Lung (tissue), 12 donors: ENCODE measurements around the gene AKAIN1. TPM values are rescaled to one million over a fixed set of nuclear protein-coding genes. Genes with fewer than 3 reads are reported as not detected.
A peak's percentile ranks its signal among the peaks of the same experiment; 100 is the strongest.

Experiments used
- ATAC-seq: fragments of 200-7000 bp; cut with Tn5 transposase; one replicate; pipeline ENCODE4 v1.9.1; 2020; ENCODE audit warnings: moderate number of reproducible peaks; ENCODE audit not compliant: insufficient read depth, low FRiP score
- DNase-seq, 3 donors: peaks; one replicate each; pipeline ENCODE4 v3.0.0-alpha.2; 2013 to 2017
- H3K27ac ChIP-seq, 2 donors: one replicate each; pipeline ENCODE4 v1.5.1; 2013; ENCODE audit warnings: mild to moderate bottlenecking in 2 of 2, moderate library complexity in 2 of 2, control low read depth in 1 of 2, inconsistent platforms in 1 of 2, low read depth in 1 of 2, low read length in 1 of 2
- H3K27me3 ChIP-seq, 3 donors: one replicate each; pipeline ENCODE4 v1.5.1; 2013; ENCODE audit warnings: low read length in 2 of 3; ENCODE audit not compliant: control insufficient read depth in 3 of 3, insufficient read depth in 3 of 3
- H3K36me3 ChIP-seq, 4 donors: one replicate each; pipeline ENCODE4 v1.5.1; 2013; ENCODE audit warnings: low read length in 4 of 4, mild to moderate bottlenecking in 1 of 4, moderate library complexity in 1 of 4; ENCODE audit not compliant: control insufficient read depth in 4 of 4, insufficient read depth in 4 of 4
- H3K4me1 ChIP-seq, 5 donors: one replicate each; pipeline ENCODE4 v1.5.1; 2013; ENCODE audit warnings: low read length in 5 of 5, mild to moderate bottlenecking in 2 of 5, moderate library complexity in 1 of 5; ENCODE audit not compliant: control insufficient read depth in 5 of 5, insufficient read depth in 5 of 5
- H3K4me3 ChIP-seq: one replicate; pipeline ENCODE4 v1.5.1; 2013; ENCODE audit warnings: mild to moderate bottlenecking, control low read depth, moderate library complexity
- H3K9ac ChIP-seq, 2 donors: one replicate each; pipeline ENCODE4 v1.5.1; 2013; ENCODE audit warnings: low read length in 2 of 2, control low read depth in 1 of 2; ENCODE audit not compliant: insufficient read depth in 1 of 2
- H3K9me3 ChIP-seq, 4 donors: one replicate each; pipeline ENCODE4 v1.5.1; 2013; ENCODE audit warnings: low read length in 3 of 4, mild to moderate bottlenecking in 1 of 4, moderate library complexity in 1 of 4; ENCODE audit not compliant: control insufficient read depth in 4 of 4, insufficient read depth in 3 of 4
- CTCF ChIP-seq: IDR thresholded peaks from 2 replicates; pipeline ENCODE4 v1.5.1; 2012; ENCODE audit warnings: mild to moderate bottlenecking; ENCODE audit errors: control extremely low read depth, extremely low read depth
- WGBS, 2 donors: extraction: QIAGEN DNeasy Blood & Tissue Kit; methylation state at CpG; one replicate each; pipeline ENCODE4 v1.1.7; 2013; 5-methylcytosine and 5-hydroxymethylcytosine counted together
- polyA plus RNA-seq, 2 donors: library from polyadenylated mRNA; stranded (reverse); fragments of 200-250 nt; gene quantifications; one replicate each; pipeline ENCODE4 v1.2.1, GENCODE V29; 2013
- total RNA-seq, 2 donors: library from RNA; depleted of rRNA in 1 of 2; stranded (reverse); fragments of >200 nt in 1 of 2; gene quantifications; one replicate each; pipeline ENCODE4 v1.2.1, GENCODE V29; 2014 to 2021
- donor health status: control.
- donor health status: control.
- donor health status: Bipolar disorder and iron deficiency.
- donor health status: healthy.
- donor health status: DM: yes; HTN: yes; CAD: no.

AKAIN1 gene
- total and polyA plus RNA-seq, 4 donors, result not detected

GRCh38 chr18:5122272-5122671, 74.8 kb downstream of the AKAIN1 start:
- DNase-seq, result no peak

GRCh38 chr18:5110266-5110665, 86.8 kb downstream of the AKAIN1 start:
- Histone ChIP-seq H3K27me3 (no peaks in the 10 kb centered on the region), H3K4me1 (no peaks in the 10 kb centered on the region), H3K9me3 (peaks cover 0 to 4% (median 0%) of the 10 kb centered on the region in 4 donors), H3K9ac (no peak overlapping the region), H3K27ac (no peak overlapping the region), H3K36me3 (no peaks in the 10 kb centered on the region), H3K4me3 (no peak overlapping the region)
- DNase-seq (no peak), ATAC-seq (no peak)
- no peak for TF ChIP-seq CTCF

More at GRCh38 chr18:5122272-5122671, 74.8 kb downstream of the AKAIN1 start:
- H3K27ac ChIP-seq, result no peak overlapping the region
- no peak overlapping the region for H3K9ac ChIP-seq
- H3K4me3 ChIP-seq, result no peak overlapping the region
- TF ChIP-seq CTCF, result no peak
- no peak for ATAC-seq
- no peaks in the 10 kb centered on the region for H3K36me3 ChIP-seq
- peaks cover 0 to 18% (median 10%) of the 10 kb centered on the region in 4 donors for H3K9me3 ChIP-seq
- H3K27me3 ChIP-seq, result no peaks in the 10 kb centered on the region
- no peaks in the 10 kb centered on the region for H3K4me1 ChIP-seq
- WGBS, 2 donors, result 58 to 67% methylated on average over 2 of the region's 2 CpGs

- WGBS, 2 donors, result 15 to 22% methylated on average over 2 of the region's 2 CpGs
- no peak for ATAC-seq
- Histone ChIP-seq H3K9me3 (peaks cover 0 to 4% (median 0%) of the 10 kb centered on the region in 4 donors), H3K27ac (no peak overlapping the region), H3K4me3 (no peak overlapping the region), H3K4me1 (no peaks in the 10 kb centered on the region), H3K36me3 (no peaks in the 10 kb centered on the region), H3K9ac (no peak overlapping the region), H3K27me3 (no peaks in the 10 kb centered on the region)
- peak in 2 of 3 donors; percentile 2 to 22 for DNase-seq
- TF ChIP-seq CTCF, result no peak
Measured at GRCh38 chr18:5107988-5108387, 89.1 kb downstream of the AKAIN1 start.

GRCh38 chr18:5106730-5107129, 90.3 kb downstream of the AKAIN1 start:
- Histone ChIP-seq H3K9me3 (no peaks in the 10 kb centered on the region), H3K36me3 (no peaks in the 10 kb centered on the region), H3K4me1 (no peaks in the 10 kb centered on the region), H3K9ac (no peak overlapping the region), H3K27ac (no peak overlapping the region), H3K4me3 (no peak overlapping the region), H3K27me3 (no peaks in the 10 kb centered on the region)
- ATAC-seq (no peak), DNase-seq (no peak)
- 29 to 38% methylated on average over 1 of the region's 1 CpG for WGBS, 2 donors
- TF ChIP-seq CTCF, result no peak
